Keratinocyte (primary cell): ENCODE data around the gene PIK3CD. TPM values are rescaled to one million over a fixed set of nuclear protein-coding genes. Genes with fewer than 3 reads are reported as not detected.
A peak's percentile ranks its signal among the peaks of the same experiment; 100 is the strongest.

Experiments
- DNase-seq: peaks from one replicate; pipeline ENCODE4 v3.0.0-alpha.2; 2011; ENCODE audit warnings: low read depth, missing footprints, low spot score
- FAIRE-seq: peaks from 2 replicates; lab custom pipeline; 2011; peaks lifted over from hg19 to GRCh38; lab: Jason Lieb, UNC
- H2AFZ ChIP-seq: 2 replicates; pipeline ENCODE4 v1.6.0; 2012; ENCODE audit warnings: low read length, control low read depth, inconsistent platforms; ENCODE audit not compliant: control insufficient read depth
- H3K27ac ChIP-seq: 2 replicates; pipeline ENCODE4 v1.5.1; 2011; ENCODE audit warnings: low read length; ENCODE audit not compliant: control insufficient read depth, insufficient read depth
- H3K27me3 ChIP-seq: 3 replicates; pipeline ENCODE4 v1.6.0; 2011; ENCODE audit warnings: low read length; ENCODE audit not compliant: control insufficient read depth, insufficient read depth; ENCODE audit errors: extremely low read depth
- H3K36me3 ChIP-seq, 2 experiments: 2 replicates in 1 of 2; 3 replicates in 1 of 2; pipeline ENCODE4 v1.5.1; 2011; ENCODE audit warnings: low read length in 2 of 2, mild to moderate bottlenecking in 1 of 2; ENCODE audit not compliant: control insufficient read depth in 2 of 2, insufficient read depth in 2 of 2; ENCODE audit errors: extremely low read depth in 1 of 2
- H3K4me1 ChIP-seq: 3 replicates; pipeline ENCODE4 v1.5.1; 2011; ENCODE audit warnings: low read length; ENCODE audit not compliant: control insufficient read depth, insufficient read depth; ENCODE audit errors: extremely low read depth
- H3K4me2 ChIP-seq: 3 replicates; pipeline ENCODE4 v1.6.0; 2011; ENCODE audit warnings: low read depth, low read length; ENCODE audit not compliant: control insufficient read depth, insufficient read depth; ENCODE audit errors: extremely low read depth
- H3K4me3 ChIP-seq, 3 experiments: fragments of 200-600 bp in 1 of 3; sonication (generic) in 1 of 3; 2 replicates in 2 of 3; 3 replicates in 1 of 3; pipeline ENCODE4 v1.5.1; 2011 to 2016; ENCODE audit warnings: low read length in 3 of 3, mild to moderate bottlenecking in 3 of 3, control low read depth in 2 of 3, inconsistent platforms in 1 of 3, low read depth in 1 of 3, mixed read lengths in 1 of 3, mixed run types in 1 of 3, moderate library complexity in 1 of 3; ENCODE audit not compliant: control insufficient read depth in 2 of 3, insufficient read depth in 2 of 3; ENCODE audit errors: extremely low read depth in 1 of 3
- H3K79me2 ChIP-seq: 2 replicates; pipeline ENCODE4 v1.6.0; 2012; ENCODE audit warnings: low read length; ENCODE audit not compliant: control insufficient read depth, insufficient read depth
- H3K9ac ChIP-seq: 3 replicates; pipeline ENCODE4 v1.6.0; 2011; ENCODE audit warnings: low read length; ENCODE audit not compliant: control insufficient read depth, insufficient read depth; ENCODE audit errors: extremely low read depth
- H3K9me1 ChIP-seq: 3 replicates; pipeline ENCODE4 v1.6.0; 2011; ENCODE audit warnings: low read length; ENCODE audit not compliant: control insufficient read depth, insufficient read depth; ENCODE audit errors: extremely low read depth
- H3K9me3 ChIP-seq: 2 replicates; pipeline ENCODE4 v1.5.1; 2012; ENCODE audit warnings: low read depth, low read length; ENCODE audit not compliant: control insufficient read depth
- H4K20me1 ChIP-seq: 3 replicates; pipeline ENCODE4 v1.6.0; 2011; ENCODE audit warnings: low read length; ENCODE audit not compliant: control insufficient read depth, insufficient read depth; ENCODE audit errors: extremely low read depth
- EZH2 ChIP-seq: IDR thresholded peaks from one replicate; pipeline ENCODE4 v1.6.1; 2012; ENCODE audit warnings: inconsistent platforms, mild to moderate bottlenecking, low read length, moderate library complexity
- dilution Hi-C: fragments of 300-500 bp; cut with MboI; formaldehyde crosslinking; loops from one replicate; pipeline ENCODE4 v1.7.0; 2020; ENCODE audit warnings: low sequenced_read_pairs; ENCODE audit not compliant: extremely low pct_ligation_motif_present
- polyA plus RNA-seq, 5 experiments: library from polyadenylated mRNA; depleted of rRNA in 3 of 5; stranded (reverse) in 3 of 5; stranded (forward) in 1 of 5; unstranded in 1 of 5; fragments of >200 nt; gene quantifications; 1 replicate in 1 of 5; 2 replicates in 3 of 5; 3 replicates in 1 of 5; pipeline versions ENCODE4 v1.2.1 to v1.2.3, GENCODE V29; 2011 to 2012; ENCODE audit warnings: missing spikeins in 2 of 5, low read depth in 1 of 5, low replicate concordance in 1 of 5
- TF ChIP-seq, protein P1 (sequence below), 3 experiments: IDR thresholded peaks in 1 of 3; conservative IDR thresholded peaks in 1 of 3; optimal IDR thresholded peaks in 1 of 3; 2 replicates in 2 of 3; 3 replicates in 1 of 3; pipeline versions ENCODE3 to v1.5.1; 2011; ENCODE audit warnings: low read length in 3 of 3, mild to moderate bottlenecking in 3 of 3, moderate library complexity in 2 of 3, control low read depth in 1 of 3, inconsistent platforms in 1 of 3; ENCODE audit not compliant: insufficient read depth in 2 of 3; ENCODE audit errors: extremely low read depth in 1 of 3

The PIK3CD gene
- polyA plus RNA-seq, 1 donor (not counting 4 experiments of a cell fraction or from before 2014, with no cell fraction given): 7.8 TPM

DNA sequence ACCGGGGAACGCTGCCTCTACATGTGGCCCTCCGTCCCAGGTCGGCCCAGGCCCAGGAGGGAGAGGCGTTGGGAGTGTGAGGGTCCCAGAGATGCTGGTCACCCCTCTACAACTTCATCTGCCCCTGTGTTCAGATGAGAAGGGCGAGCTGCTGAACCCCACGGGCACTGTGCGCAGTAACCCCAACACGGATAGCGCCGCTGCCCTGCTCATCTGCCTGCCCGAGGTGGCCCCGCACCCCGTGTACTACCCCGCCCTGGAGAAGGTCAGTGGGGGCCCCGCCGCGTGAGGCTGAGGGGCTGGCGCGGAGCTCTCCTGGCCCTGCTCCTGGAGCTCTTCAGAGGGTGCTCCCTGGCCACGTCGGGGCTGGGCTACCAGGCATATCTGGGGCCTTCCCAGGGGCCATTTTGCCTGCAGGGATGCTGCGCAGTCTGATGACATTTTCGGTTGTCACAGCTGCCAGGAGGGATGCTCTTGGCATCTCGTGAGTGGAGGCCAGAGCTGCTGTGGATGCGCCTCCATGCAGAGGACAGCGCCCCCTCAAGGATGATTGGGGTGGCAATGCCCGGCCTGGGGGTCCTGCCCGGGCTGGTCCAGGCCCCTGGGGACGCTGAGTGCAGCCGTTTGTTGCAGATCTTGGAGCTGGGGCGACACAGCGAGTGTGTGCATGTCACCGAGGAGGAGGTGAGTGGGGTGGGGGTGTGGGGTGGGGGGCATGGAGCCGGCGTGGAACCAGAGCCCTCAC, 68.6 kb downstream of the PIK3CD start:
- peaks cover 23% of the 10 kb centered on the region for H3K4me1 ChIP-seq
- H3K9me1 ChIP-seq: no peaks in the 10 kb centered on the region
- no peaks in the 10 kb centered on the region for H4K20me1 ChIP-seq
- dilution Hi-C loops: no loop called here
- no peak overlapping the region for H2AFZ ChIP-seq
- H3K27me3 ChIP-seq: no peaks in the 10 kb centered on the region
- H3K9ac ChIP-seq: no peak overlapping the region
- TF ChIP-seq, protein P1, sequence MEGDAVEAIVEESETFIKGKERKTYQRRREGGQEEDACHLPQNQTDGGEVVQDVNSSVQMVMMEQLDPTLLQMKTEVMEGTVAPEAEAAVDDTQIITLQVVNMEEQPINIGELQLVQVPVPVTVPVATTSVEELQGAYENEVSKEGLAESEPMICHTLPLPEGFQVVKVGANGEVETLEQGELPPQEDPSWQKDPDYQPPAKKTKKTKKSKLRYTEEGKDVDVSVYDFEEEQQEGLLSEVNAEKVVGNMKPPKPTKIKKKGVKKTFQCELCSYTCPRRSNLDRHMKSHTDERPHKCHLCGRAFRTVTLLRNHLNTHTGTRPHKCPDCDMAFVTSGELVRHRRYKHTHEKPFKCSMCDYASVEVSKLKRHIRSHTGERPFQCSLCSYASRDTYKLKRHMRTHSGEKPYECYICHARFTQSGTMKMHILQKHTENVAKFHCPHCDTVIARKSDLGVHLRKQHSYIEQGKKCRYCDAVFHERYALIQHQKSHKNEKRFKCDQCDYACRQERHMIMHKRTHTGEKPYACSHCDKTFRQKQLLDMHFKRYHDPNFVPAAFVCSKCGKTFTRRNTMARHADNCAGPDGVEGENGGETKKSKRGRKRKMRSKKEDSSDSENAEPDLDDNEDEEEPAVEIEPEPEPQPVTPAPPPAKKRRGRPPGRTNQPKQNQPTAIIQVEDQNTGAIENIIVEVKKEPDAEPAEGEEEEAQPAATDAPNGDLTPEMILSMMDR (optimal IDR thresholded peaks at IDR 0.05 in 1 of 3, IDR thresholded peaks at IDR 0.05 in 1 of 3, conservative IDR thresholded peaks at IDR 0.05 in 1 of 3; ENCODE audit: extremely low read depth in 1 of 3, insufficient read depth in 2 of 3, low read length in 3 of 3): peak in 2 of 3 experiments; percentile 11 to 16
- TF ChIP-seq EZH2: no peak
- H3K36me3 ChIP-seq: peaks cover 26 to 28% of the 10 kb centered on the region in 2 experiments
- H3K4me3 ChIP-seq: no peak overlapping the region
- no peaks in the 10 kb centered on the region for H3K9me3 ChIP-seq
- no peak for FAIRE-seq
- H3K27ac ChIP-seq: no peak overlapping the region
- no peaks in the 10 kb centered on the region for H3K79me2 ChIP-seq
- no peak for DNase-seq
- no peak overlapping the region for H3K4me2 ChIP-seq

DNA sequence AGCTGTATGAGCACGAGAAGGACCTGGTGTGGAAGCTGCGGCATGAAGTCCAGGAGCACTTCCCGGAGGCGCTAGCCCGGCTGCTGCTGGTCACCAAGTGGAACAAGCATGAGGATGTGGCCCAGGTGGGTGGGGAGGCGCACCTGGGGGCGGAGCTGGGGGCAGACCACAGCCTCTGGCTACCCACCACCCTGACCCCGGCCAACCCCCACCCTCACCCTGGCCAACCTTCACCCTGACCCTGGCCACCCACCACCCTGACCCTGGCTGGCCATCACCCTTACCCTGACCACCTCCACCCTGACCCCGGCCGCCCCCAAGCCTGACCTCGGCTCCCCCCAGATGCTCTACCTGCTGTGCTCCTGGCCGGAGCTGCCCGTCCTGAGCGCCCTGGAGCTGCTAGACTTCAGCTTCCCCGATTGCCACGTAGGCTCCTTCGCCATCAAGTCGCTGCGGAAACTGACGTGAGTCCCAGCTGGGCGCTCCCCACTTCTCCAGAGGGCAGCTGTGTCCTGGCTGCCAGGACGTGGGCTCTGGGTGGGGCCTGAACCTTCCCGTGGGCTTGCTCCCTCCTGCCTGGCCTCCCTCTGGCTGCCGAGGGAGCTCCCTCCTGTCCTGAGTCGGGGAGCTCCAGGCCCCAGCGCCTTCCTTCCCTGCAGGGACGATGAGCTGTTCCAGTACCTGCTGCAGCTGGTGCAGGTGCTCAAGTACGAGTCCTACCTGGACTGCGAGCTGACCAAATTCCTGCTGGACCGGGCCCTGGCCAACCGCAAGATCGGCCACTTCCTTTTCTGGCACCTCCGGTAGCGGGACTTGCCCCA, 69.5 kb downstream of the PIK3CD start:
- no peak for DNase-seq
- no peak for FAIRE-seq
- no peak overlapping the region for H3K9ac ChIP-seq
- no peaks in the 10 kb centered on the region for H3K27me3 ChIP-seq
- dilution Hi-C loops: no loop called here
- no peak overlapping the region for H3K4me3 ChIP-seq
- peak overlapping the region; percentile 27 for H3K4me2 ChIP-seq
- peaks cover 24 to 26% of the 10 kb centered on the region in 2 experiments for H3K36me3 ChIP-seq
- H3K79me2 ChIP-seq: no peaks in the 10 kb centered on the region
- no peaks in the 10 kb centered on the region for H3K9me3 ChIP-seq
- peaks cover 23% of the 10 kb centered on the region for H3K4me1 ChIP-seq
- TF ChIP-seq, protein P1 (optimal IDR thresholded peaks at IDR 0.05 in 1 of 3, IDR thresholded peaks at IDR 0.05 in 1 of 3, conservative IDR thresholded peaks at IDR 0.05 in 1 of 3; ENCODE audit: extremely low read depth in 1 of 3, insufficient read depth in 2 of 3, low read length in 3 of 3): no peak
- no peak for TF ChIP-seq EZH2
- H4K20me1 ChIP-seq: no peaks in the 10 kb centered on the region
- H2AFZ ChIP-seq: no peak overlapping the region
- no peaks in the 10 kb centered on the region for H3K9me1 ChIP-seq
- H3K27ac ChIP-seq: peak overlapping the region; percentile 26
